NCI-H1092 (cell line): ENCODE results near the gene ARHGEF4.

Experiments used
- DNase-seq: peaks from one replicate; lab custom pipeline; 2025; lab: John Stamatoyannopoulos, UW

ARHGEF4 gene

GRCh38 chr2:130836501-130837174, at the start of gene ARHGEF4:
ARHGEF4 (plus strand) TSS chr2:130836914; CDS start chr2:130836954, 40 bp downstream.
- no peak for DNase-seq

DNA sequence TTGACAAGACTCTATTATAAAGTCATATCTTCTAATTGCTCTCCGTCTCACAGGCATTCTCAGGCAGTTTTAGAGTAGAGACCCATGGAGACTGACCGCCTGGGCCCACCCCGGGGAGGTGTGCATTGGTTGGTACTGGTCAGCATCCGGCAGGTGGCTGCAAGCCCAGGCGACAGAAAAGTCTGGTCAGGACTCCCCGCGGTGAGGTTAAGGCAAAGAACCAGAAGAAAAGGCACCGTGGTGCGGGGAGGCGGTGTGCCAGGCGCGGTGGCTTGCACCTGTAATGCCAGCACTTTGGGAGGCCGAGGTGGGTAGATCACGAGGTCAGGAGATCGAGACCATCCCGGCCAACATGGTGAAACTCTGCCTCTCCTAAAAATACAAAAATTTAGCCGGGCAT, 48.9 kb upstream of the ARHGEF4 start:
- DNase-seq: no peak

DNA sequence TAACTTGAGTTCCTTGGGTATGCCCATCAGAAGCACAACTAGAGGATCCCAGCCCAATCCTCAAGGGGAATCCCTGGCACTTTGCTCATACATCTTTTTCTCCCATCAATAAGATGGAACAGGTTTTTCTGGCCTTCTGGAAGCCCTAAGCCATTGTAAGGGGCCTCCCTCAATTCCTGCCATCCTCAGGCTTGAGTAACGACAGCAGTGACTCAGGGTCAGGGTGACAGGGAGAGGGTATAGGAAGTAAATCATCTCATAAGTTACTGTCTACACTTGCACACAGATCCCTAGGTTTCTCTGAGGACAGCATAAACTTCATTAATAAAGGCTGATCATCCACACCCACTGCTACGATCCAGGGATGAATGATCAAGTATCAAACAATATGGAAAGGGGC, 46.4 kb upstream of the ARHGEF4 start:
- no peak for DNase-seq

DNA sequence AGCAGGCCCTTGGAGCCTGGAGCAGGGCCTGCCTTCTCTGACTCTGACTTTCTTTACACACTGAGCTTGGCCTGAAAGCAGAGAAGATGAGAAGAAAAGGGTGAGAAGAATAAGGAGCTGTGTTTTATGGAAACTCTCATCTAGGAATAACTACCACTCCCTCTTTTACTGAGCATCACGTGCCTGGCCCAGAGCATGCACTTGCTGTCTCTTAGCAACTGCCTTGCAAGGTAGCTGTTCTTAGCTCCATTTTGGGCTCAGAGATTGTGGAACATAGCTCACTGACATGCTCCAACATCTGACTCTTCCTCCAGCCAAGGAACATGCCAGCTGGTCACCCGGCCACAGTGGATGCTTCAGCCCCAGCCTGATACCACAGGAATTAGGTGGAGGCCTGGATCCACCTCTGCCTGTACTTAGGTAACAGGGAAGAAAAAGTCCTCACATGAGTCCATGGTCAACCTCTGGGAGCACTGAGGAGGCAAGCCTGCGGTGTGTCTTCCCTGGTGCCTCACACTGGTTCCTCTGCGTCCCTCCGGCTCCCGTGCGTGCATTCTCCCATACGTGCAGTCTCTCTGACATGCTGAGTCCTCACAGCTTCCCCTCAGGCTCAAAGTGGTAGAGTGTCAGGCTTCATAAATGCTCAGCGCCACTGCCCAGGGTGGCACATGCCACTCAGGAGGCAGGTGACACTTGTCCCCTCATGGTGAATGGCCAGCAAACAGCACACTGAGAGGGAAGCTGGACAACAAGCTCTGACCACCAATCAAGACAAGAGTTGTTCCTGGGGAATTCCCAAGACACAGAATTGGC, 45.7 kb upstream of the ARHGEF4 start:
- no peak for DNase-seq

DNA sequence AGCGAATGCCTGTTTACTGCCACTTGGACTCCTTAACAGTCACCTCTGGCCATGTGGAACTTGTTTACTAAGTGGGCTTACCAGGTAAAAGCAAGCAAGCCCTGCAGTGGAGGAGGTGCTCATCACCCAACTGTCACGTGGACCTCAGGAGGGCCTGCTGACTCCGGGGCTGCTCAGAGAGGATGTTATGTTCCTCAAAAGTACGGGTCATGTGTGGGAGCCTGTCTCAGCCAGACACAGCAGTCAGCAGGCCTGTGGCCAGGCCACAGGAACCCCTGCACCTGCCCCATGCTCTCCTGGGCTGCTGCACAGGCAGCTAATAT, 45.1 kb upstream of the ARHGEF4 start:
- no peak for DNase-seq

DNA sequence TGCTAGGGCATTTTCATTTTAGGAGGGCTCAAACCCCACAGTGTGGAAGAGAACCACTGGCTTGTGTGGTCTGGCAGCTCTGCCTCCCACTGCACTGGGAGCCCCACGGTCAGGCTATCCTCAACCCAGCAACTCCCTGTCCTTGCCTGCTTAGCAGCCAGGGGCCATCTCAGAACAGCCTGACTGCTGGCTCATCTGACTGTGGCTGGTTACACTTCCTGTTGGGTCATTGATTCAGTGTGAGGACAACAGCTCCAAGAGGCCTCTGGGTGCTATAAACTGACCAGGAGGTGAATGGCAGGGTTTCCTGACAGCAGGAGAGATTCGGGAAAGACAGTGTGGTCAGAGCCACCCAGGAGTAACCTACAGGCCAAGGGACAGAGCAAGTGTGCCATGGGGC, 41.3 kb upstream of the ARHGEF4 start:
- no peak for DNase-seq

DNA sequence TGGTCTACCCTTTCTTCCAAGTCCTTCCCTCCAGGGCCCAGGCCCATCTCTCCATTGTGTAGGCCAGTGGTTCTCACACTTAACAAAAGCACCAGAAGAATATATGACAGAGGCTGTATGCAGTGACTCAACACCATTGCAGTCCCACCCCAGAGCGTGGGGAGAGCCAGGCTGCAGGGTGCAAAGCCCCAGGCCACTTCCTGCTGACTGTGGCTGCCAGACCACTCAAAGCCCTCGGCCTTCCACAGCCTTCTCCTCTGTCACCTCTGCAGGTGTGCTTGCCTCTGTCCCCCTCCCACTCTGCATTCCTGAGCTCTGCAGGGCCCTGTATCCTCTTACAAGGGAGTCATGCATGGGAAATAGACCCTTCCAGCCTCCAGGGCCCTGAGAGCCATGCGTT, 40.4 kb upstream of the ARHGEF4 start:
- DNase-seq: no peak

GRCh38 chr2:130797493-130798435, 39.0 kb upstream of the ARHGEF4 start:
- peak; percentile 78 for DNase-seq

DNA sequence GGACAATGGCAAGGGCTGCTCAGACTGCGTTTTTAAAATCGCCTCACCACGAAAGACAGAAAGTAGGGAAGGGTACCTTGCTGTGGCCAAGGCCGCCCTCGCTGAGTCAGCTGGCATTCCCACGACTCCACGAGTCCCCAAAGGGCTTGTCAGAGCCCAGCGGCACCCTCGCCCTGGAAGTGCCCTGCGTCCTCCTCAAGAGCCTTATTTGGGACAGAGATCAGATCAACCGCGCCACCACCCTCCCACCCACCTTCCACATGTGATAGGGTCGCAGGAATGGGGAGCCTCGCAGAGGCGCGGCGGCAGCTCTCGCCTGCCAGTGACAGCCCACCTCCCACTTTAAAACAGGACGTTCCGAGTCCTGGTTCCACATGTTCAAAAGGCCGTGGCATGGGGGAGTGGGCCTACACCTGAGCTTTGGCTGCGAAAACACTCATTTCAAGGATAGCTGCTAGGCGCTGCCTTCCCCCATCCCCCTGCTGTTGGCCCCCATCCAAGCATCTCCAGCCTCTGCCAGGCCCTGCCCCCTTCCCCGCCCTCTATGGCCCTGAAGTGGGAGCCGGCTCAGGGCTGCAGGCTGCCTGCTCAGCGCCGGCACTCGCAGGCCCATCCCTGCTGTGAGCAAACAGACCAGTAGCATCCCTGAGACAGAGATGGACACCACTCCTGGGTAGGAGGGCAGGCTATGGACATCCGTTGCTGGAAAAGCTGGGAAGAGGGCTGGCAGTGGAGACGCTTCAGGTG, 38.1 kb upstream of the ARHGEF4 start:
- DNase-seq: peak; percentile 58

GRCh38 chr2:130799295-130799694, 37.4 kb upstream of the ARHGEF4 start:
- no peak for DNase-seq

DNA sequence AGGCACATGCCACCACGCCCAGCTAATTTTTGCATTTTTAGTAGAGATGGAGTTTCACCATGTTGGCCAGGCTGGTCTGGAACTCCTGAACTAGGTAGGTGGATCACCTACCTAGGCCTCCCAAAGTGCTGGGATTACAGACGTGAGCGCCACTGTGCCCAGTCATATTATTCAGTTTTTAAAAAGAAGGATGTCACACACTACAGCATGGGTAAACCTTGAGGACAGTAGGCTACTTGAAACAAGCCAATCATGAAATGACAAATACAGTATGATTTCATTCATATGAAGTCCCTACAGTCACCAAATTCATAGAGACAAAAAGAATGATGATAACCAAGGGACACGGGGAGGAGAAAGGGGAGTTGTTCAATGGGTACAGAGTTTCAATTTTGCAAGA, 31.1 kb upstream of the ARHGEF4 start:
- DNase-seq: no peak

- peak; percentile 49 for DNase-seq
Measured at GRCh38 chr2:130806370-130806769, 30.3 kb upstream of the ARHGEF4 start.

GRCh38 chr2:130807659-130808385, 28.9 kb upstream of the ARHGEF4 start:
- DNase-seq: peak; percentile 30

DNA sequence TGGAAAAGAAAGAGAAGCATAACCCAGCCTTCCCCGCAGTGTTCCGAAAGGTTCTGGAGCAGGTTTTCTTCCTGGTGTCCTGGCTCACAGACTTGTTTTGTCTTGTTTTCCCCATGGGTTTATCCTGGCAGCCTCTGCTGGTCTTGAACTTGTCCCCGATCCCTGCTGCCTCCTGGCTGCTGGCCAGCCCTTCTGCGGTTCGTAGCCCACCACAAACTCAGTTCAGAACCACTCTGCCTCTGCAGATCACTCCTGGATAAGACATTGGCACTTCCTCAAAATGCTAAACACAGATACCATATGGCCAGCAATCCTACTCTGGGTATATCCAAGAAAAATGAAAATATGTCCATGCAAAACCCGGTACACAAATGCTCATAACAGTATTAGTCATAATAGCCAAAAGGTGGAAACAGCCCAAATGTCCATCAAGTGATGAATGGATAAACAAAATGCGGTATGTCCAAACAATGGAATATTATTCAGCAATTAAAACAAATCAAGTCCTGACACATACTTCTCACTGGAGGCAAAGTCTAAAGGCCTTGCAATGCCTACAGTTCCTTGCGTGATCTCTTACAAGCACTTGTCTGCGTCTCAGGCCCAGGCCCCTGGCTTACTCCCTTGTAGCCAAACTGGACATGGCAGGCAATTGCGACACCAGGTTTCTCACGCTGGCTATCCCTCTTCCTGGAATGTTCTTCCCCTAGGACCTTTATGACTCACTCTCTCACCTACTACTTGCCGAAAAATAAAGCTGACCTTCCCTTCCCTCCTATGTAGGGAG, 28.0 kb upstream of the ARHGEF4 start:
- no peak for DNase-seq

DNA sequence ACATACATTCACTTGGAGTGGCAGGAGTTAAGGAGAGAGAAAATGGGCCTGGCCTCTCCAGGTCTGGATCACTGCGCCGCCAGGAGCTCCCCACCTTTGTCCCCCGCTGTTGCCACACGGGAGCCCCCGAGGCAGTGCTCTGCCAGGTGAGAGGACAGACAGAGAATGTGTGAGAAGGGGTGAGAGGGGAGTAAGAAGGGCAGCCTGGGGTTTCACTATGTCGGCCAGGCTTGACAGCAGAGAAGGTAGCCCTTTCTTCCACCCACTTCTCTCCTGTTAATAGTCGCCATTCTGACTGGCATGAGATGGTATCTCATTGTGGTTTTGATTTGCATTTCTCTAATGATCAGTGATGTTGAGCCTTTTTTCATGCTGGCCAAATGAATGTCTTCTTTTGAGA, 26.2 kb upstream of the ARHGEF4 start:
- no peak for DNase-seq

DNA sequence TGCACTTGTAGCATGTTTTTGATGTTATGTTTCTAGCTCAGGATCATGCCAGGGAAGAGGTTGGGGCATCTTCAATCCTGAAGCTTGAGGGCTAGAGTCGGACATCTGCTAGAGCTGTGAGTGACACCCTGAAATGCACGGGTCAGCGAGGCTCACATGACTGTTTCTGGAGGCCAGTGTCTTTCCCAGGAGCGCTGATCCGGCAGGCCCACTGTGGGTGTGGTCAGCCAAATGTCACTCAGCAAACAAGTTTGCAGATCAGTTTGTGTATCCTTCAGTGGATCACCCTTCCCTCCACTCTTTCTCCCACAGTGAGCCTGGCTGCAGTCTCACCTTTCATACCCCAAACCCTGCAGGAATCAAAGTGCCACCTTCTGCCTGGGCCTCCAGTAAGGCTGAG, 23.0 kb upstream of the ARHGEF4 start:
- DNase-seq: no peak

DNA sequence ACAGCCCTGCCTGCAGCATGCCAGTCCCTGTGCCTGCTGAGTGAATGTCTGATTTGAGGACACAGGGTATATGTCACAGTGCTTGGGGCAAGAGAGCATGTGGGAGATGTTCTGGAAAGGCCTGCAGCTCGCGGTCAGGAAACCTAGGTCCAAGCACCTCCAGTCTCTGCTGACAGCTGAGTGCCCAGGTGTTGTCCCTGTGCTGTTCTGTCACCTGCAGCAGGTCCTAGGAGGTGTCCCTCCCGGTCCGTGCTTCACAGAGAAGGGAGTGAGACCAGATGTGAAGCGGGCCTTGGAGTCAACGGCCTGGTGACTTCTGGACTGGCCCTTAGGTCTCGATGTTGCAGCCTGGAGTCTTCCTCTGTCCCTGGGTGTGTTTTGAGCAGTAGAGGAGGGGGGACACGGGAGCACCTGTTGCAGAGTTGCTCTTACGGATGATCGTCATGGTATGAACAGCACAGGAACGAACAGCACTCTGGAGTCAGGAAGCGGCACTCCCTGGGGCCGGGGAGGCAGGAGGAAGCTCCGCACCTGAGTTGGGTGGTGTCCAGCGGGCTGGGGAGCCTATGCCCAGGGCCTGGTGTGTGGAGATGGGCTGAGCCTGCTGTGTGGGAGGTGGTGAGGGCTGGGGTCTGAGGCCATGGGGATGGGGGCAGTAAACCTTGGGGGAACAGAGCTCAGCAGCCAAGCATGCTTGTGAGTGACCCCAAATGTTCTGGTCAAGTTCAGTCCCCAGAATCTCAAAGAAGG, 21.6 kb upstream of the ARHGEF4 start:
- DNase-seq: no peak

DNA sequence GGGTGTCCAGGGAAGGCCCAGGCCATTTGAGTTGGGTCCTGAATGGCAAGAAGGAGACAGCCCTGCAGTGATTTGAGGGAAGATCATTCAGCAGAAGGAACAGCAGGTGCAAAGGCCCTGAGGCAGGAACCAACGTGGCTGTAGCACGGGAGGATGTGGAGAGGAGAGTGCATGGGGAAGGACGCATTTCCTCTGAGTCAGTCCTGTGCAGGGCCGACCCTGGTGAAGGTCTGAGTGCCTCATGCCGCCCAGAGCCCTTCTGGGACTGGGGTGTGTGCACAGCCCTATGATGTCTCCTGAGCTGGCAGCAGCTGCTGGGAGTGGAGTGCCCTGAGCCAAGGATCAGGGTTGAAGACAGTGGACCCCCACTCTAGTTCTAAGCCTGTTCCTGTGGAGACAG, 17.9 kb upstream of the ARHGEF4 start:
- no peak for DNase-seq

DNA sequence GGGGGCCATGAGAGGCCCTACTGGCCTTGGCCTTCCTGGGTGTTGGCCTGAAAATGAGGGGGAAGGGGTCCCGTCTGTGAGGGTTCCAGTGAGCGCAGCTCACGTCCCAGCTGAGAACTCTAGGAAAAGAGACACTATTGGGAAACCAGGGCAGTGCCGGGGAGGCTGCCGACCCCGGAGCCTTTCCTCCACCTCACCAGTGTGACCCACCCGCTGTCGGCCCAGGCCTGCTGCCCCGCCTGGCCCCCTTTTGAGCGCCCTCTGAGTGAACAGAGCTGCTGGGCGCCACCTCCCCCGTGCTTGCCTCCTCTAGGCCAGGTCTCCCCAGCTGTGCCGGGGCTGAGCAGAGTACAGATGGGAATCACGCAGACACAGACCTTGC, 17.5 kb upstream of the ARHGEF4 start:
- DNase-seq: no peak
